Testis (tissue), 2 donors: ENCODE measurements around the gene ARHGAP31.

ENCODE experiments used
- POLR2A ChIP-seq: fragments of 450-650 bp; IDR thresholded peaks from one replicate; pipeline ENCODE4 v1.6.1; 2017; ENCODE audit warnings: antibody characterized with exemption, mild to moderate bottlenecking, moderate library complexity
- TF ChIP-seq, protein P1 (sequence below), 3 experiments: fragments of 450-650 bp in 2 of 3; fragments of 200-600 bp in 1 of 3; sonication (generic) in 1 of 3; IDR thresholded peaks; one replicate each; pipeline ENCODE4 v1.5.1; 2016 to 2019; ENCODE audit warnings: antibody characterized with exemption in 3 of 3, mild to moderate bottlenecking in 2 of 3, moderate library complexity in 1 of 3

- TF ChIP-seq, protein P1, sequence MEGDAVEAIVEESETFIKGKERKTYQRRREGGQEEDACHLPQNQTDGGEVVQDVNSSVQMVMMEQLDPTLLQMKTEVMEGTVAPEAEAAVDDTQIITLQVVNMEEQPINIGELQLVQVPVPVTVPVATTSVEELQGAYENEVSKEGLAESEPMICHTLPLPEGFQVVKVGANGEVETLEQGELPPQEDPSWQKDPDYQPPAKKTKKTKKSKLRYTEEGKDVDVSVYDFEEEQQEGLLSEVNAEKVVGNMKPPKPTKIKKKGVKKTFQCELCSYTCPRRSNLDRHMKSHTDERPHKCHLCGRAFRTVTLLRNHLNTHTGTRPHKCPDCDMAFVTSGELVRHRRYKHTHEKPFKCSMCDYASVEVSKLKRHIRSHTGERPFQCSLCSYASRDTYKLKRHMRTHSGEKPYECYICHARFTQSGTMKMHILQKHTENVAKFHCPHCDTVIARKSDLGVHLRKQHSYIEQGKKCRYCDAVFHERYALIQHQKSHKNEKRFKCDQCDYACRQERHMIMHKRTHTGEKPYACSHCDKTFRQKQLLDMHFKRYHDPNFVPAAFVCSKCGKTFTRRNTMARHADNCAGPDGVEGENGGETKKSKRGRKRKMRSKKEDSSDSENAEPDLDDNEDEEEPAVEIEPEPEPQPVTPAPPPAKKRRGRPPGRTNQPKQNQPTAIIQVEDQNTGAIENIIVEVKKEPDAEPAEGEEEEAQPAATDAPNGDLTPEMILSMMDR (IDR thresholded peaks at IDR 0.05) = no peak
- TF ChIP-seq POLR2A = no peak
Observed at GRCh38 chr3:119417771-119418512, 123.8 kb downstream of the ARHGAP31 start.
